Natural killer cell (primary cell): ENCODE results near the gene MAGEA4. TPM values are rescaled to one million over a fixed set of nuclear protein-coding genes. Genes with fewer than 3 reads are reported as not detected.

Experiments
- ATAC-seq, 3 donors: fragments of 150-1000 bp in 2 of 3; fragments of 200-7000 bp in 1 of 3; cut with Tn5 transposase; 1 replicate in 1 of 3; 2 replicates in 2 of 3; pipeline ENCODE4 v1.10.0; 2021; ENCODE audit warnings: mild to moderate bottlenecking in 2 of 3, moderate library complexity in 2 of 3
- DNase-seq, 2 donors: peaks; one replicate each; pipeline versions ENCODE4 v3.0.0 to v3.0.0-alpha.2; 2013 to 2021; ENCODE audit warnings: mixed read lengths in 1 of 2
- H3K27ac ChIP-seq: one replicate; pipeline ENCODE4 v1.5.1; 2013; ENCODE audit warnings: mild to moderate bottlenecking, low read length
- H3K27me3 ChIP-seq: one replicate; pipeline ENCODE4 v1.6.1; 2013; ENCODE audit warnings: low read length; ENCODE audit not compliant: control insufficient read depth, insufficient read depth
- H3K36me3 ChIP-seq: one replicate; pipeline ENCODE4 v1.6.1; 2013; ENCODE audit warnings: low read length; ENCODE audit not compliant: control insufficient read depth, insufficient read depth
- H3K4me1 ChIP-seq: one replicate; pipeline ENCODE4 v1.6.1; 2013; ENCODE audit warnings: low read length; ENCODE audit not compliant: control insufficient read depth, insufficient read depth
- H3K4me3 ChIP-seq: one replicate; pipeline ENCODE4 v1.5.1; 2013; ENCODE audit warnings: low read length
- H3K9me3 ChIP-seq: one replicate; pipeline ENCODE4 v1.6.1; 2013; ENCODE audit warnings: low read length; ENCODE audit not compliant: control insufficient read depth, insufficient read depth
- H3K27ac Mint-ChIP-seq, 2 donors: one replicate each; pipeline ENCODE4 v1.8.0; 2022; ENCODE audit warnings: mild to moderate bottlenecking in 2 of 2, mixed read lengths in 2 of 2, moderate library complexity in 1 of 2
- H3K27me3 Mint-ChIP-seq, 2 donors: one replicate each; pipeline ENCODE4 v1.8.0; 2022; ENCODE audit warnings: low read depth in 2 of 2, mixed read lengths in 2 of 2
- H3K36me3 Mint-ChIP-seq: one replicate; pipeline ENCODE4 v1.8.0; 2022; ENCODE audit warnings: mixed read lengths
- H3K4me1 Mint-ChIP-seq, 2 donors: one replicate each; pipeline ENCODE4 v1.8.0; 2022; ENCODE audit warnings: mixed read lengths in 2 of 2
- H3K4me3 Mint-ChIP-seq: one replicate; pipeline ENCODE4 v1.8.0; 2022; ENCODE audit warnings: mild to moderate bottlenecking, moderate library complexity, mixed read lengths
- H3K9me3 Mint-ChIP-seq, 2 donors: one replicate each; pipeline ENCODE4 v1.8.0; 2022; ENCODE audit warnings: mixed read lengths in 2 of 2
- CTCF ChIP-seq: fragments of 200-600 bp; IDR thresholded peaks from one replicate; pipeline ENCODE4 v1.8.0; 2022; ENCODE audit warnings: antibody characterized with exemption
- WGBS: methylation state at CpG from one replicate; pipeline ENCODE4 v1.1.7; 2013; ENCODE audit warnings: missing lambda C conversion rate; ENCODE audit not compliant: insufficient coverage; 5-methylcytosine and 5-hydroxymethylcytosine counted together
- intact Hi-C: fragments of 100-400 bp; cut with micrococcal nuclease; formaldehyde crosslinking; loops from one replicate; pipeline ENCODE4 v1.14.2; 2022
- total RNA-seq, 4 donors: library from RNA; stranded (reverse); fragments of 120-200 nt in 1 of 4; gene quantifications; one replicate each; pipeline versions ENCODE4 v1.2.3 to v1.2.4, GENCODE V29; 2013 to 2022

MAGEA4 gene
- total RNA-seq, 3 donors from 2014 or later (not counting 1 experiment from before 2014, with no cell fraction given): not detected

GRCh38 chrX:151935358-151935757, 22.7 kb downstream of the MAGEA4 start:
- no peaks in the 10 kb centered on the region for H3K36me3 Mint-ChIP-seq
- H3K4me1 Mint-ChIP-seq: no peaks in the 10 kb centered on the region
- no peak overlapping the region for H3K27ac ChIP-seq
- no peak for ATAC-seq
- DNase-seq: no peak
- no peak overlapping the region for H3K4me3 ChIP-seq
- no peaks in the 10 kb centered on the region for H3K27me3 ChIP-seq
- WGBS: no CpG with 5 or more reads among the region's 1 CpG
- H3K36me3 ChIP-seq: no peaks in the 10 kb centered on the region
- H3K27ac Mint-ChIP-seq: no peak overlapping the region
- H3K4me3 Mint-ChIP-seq: no peak overlapping the region
- no peaks in the 10 kb centered on the region for H3K4me1 ChIP-seq
- H3K9me3 ChIP-seq: no peaks in the 10 kb centered on the region
- no peaks in the 10 kb centered on the region for H3K9me3 Mint-ChIP-seq
- no peak for TF ChIP-seq CTCF
- intact Hi-C loops: no loop called here
- no peaks in the 10 kb centered on the region for H3K27me3 Mint-ChIP-seq

DNA sequence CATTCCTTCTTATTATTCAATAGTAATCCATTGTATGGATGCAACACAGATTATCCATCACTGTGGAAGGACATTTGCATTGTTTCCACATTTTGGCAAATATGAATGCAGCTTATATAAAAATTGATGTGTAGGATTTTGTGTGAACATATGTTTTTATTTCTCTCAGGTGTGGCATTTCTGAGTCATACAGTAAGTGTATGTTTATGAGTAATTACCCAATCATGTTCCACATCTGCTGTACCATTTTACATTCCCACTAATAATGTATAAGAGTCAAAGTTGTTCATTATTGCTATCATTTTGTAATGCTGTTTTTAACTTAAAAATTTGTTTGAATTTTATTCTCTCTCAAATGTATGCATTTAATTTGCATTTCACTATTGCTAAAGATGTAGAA, 25.5 kb downstream of the MAGEA4 start:
- no peak overlapping the region for H3K4me3 ChIP-seq
- no peaks in the 10 kb centered on the region for H3K27me3 ChIP-seq
- no peak overlapping the region for H3K27ac ChIP-seq
- Mint-ChIP-seq H3K4me3 (no peak overlapping the region), H3K27me3 (no peaks in the 10 kb centered on the region), H3K9me3 (no peaks in the 10 kb centered on the region), H3K36me3 (no peaks in the 10 kb centered on the region), H3K27ac (no peak overlapping the region), H3K4me1 (no peaks in the 10 kb centered on the region)
- DNase-seq (no peak), ATAC-seq (no peak)
- no peaks in the 10 kb centered on the region for H3K4me1 ChIP-seq
- TF ChIP-seq CTCF: no peak
- H3K36me3 ChIP-seq: no peaks in the 10 kb centered on the region
- intact Hi-C loops: no loop called here
- no peaks in the 10 kb centered on the region for H3K9me3 ChIP-seq

DNA sequence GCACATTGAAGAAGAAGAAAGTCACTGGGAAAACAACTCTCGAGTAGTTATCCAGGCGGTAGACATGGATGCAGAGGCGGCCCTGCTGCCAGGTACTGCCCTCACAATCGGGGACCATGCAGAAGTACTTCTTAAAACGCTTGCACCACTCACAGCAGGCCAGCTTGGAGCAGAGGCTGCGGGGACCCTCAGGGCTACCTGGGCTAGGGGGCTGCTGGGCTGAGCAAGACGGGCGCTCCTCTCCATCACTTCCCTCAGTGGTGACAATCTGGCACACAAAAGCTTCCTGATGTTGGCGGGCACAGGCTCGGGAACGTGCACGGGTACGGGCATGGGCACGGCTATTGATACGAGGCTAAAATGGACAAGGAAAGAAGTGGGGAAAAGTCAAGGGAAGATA, 42.0 kb downstream of the MAGEA4 start:
- Mint-ChIP-seq H3K4me3 (no peak overlapping the region), H3K27ac (no peak overlapping the region), H3K4me1 (no peaks in the 10 kb centered on the region), H3K9me3 (peaks cover 0 to 3% of the 10 kb centered on the region in 2 donors), H3K36me3 (no peaks in the 10 kb centered on the region), H3K27me3 (no peaks in the 10 kb centered on the region)
- H3K27me3 ChIP-seq: no peaks in the 10 kb centered on the region
- 94% methylated on average over 14 of the region's 15 CpGs for WGBS
- no peak for DNase-seq
- intact Hi-C loops: no loop called here
- H3K4me3 ChIP-seq: no peak overlapping the region
- no peaks in the 10 kb centered on the region for H3K9me3 ChIP-seq
- no peaks in the 10 kb centered on the region for H3K36me3 ChIP-seq
- no peak for ATAC-seq
- H3K27ac ChIP-seq: no peak overlapping the region
- no peak for TF ChIP-seq CTCF
- no peaks in the 10 kb centered on the region for H3K4me1 ChIP-seq

DNA sequence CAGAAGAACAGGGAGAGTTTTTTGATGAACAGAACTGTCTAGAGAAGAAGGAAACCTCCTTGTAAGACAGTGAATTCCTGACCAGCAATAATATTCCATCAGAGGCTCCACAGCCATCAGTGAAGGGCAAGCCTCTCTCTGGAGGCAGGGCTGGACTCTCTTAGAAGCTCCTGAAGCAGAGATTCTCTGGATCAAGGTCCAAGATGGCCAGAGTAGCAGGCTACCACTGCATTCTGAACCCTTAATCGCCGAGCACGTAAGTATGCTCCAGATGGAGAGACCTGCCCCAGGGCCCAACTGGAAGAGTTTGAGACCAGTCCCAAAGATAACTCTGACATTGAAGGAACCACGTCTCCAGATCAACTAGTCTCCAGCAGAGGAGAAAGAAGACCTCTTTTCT, 45.4 kb downstream of the MAGEA4 start:
- ATAC-seq: no peak

More for the DNA sequence above, 45.4 kb downstream of the MAGEA4 start:
- Mint-ChIP-seq H3K36me3 (no peaks in the 10 kb centered on the region), H3K27me3 (no peaks in the 10 kb centered on the region), H3K27ac (no peak overlapping the region), H3K9me3 (peaks cover 3 to 4% of the 10 kb centered on the region in 2 donors), H3K4me3 (no peak overlapping the region), H3K4me1 (no peaks in the 10 kb centered on the region)
- intact Hi-C loops: no loop called here
- no peak for TF ChIP-seq CTCF
- WGBS: 81% methylated on average over 4 of the region's 4 CpGs
- Histone ChIP-seq H3K4me3 (no peak overlapping the region), H3K27me3 (no peaks in the 10 kb centered on the region), H3K9me3 (no peaks in the 10 kb centered on the region), H3K4me1 (no peaks in the 10 kb centered on the region), H3K36me3 (no peaks in the 10 kb centered on the region), H3K27ac (no peak overlapping the region)
- no peak for DNase-seq
